GM19240 (cell line): ENCODE measurements around the gene SEC11C.
A peak's percentile ranks its signal among the peaks of the same experiment; 100 is the strongest.
"Not testable (repeated sequence)": the region's sequence is repeated elsewhere in the genome, so short reads cannot be mapped to it uniquely, and the experiment has no call there.

ENCODE experiments used
- DNase-seq: peaks from one replicate; pipeline ENCODE4 v3.0.0; 2011; ENCODE audit warnings: low spot score; ENCODE audit not compliant: insufficient read length

The SEC11C gene

DNA sequence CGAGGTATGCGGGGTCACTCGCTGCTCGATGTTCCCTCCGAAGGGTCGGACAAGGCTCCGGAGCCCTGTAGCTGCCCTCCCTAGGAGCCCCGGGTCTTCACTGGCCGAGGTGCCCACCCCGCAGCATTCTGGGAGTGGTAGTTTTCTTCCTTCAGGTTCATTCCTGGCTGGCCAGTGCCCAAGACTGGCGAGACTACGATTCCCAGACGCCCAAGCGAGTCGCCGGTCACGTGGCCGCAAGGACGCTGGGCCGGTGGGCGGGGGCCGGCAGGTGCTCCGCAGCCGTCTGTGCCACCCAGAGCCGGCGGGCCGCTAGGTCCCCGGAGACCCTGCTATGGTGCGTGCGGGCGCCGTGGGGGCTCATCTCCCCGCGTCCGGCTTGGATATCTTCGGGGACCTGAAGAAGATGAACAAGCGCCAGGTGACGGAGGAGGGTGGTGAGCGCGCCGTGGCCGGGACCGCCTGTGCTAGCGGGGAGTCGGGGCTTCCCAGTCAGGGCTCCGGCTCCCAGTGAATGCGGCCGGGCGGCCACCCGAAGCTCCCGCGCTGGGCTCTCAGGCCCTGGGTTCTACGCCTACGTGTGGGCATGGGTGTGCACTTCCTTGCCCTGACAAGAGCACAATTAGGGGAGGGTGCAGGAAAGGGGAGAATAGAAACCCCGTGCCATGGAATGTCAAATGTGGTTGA is at the start of gene SEC11C:
TSS of gene SEC11C (plus strand) at position 270 of the 687 bp plus-strand sequence. CDS start at position 335, 65 bp downstream.
- peak; percentile 82 for DNase-seq

DNA sequence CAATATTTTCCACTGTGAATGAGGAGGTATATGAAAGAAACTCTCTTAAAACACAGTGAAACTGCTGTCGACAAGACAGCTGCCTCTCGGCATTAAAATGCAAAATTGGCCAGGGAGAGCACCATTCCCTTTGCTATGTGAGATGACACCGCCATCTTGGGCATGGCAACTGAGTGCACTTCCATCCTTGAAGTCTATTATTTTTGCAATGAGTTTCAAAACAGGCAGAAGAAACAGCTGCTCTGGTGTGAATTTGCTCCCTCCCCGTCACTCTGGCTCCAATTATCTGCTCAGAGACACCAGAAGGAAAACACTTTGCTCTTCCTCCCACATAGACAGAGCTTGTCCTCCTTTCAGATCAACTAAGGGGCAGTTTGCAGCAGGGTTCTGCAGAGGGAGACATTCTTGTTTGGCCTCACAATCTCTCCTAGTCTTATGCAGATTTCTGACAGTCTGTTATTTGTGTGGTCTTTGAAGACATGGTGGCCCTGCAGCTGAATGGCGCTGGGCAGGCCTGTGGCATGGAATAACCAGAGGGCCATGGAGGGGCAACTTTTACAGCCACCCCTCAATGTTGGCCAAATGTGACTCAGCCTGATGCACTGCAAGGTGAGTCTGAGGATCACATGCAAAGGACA is 48.6 kb upstream of the SEC11C start:
- no peak for DNase-seq

DNA sequence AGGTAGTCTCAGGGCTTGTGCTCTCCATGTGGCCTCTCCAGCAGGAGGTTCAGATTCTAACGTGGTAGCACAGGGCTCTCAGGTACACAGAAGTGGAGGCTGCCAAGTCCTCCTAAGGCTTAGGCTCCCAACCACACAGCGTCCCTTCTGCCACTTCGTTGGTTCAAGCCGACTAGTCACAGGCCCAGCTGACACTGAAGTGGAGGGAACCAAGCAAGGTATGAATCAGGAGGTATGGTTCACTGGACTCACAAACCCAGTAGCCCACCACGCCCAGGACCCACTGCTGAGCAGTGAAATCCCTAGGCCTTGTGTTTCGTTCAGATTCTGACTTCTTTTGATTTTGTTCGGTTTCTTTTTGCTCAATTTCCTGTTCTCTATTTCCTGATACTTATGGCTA is 46.0 kb upstream of the SEC11C start:
- no peak for DNase-seq

DNA sequence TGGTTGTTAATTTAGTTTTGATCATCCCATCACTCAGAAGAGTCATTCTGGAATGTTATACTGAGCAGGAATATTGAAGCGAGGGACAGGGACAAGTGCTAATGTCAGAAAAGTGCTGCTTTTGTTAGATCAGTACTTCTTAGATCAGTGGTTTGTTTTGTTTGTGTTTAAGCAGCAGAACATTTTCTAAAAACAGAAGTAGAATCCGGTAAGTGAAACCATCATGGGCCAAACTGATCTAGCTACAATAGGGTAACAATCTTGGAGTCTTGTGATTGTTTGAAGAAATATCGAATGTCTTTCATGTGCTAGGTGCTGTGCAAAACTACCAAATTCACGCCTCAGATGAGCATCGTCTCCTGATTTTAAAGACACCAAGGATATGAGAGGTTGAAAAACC is 45.1 kb upstream of the SEC11C start:
- no peak for DNase-seq

DNA sequence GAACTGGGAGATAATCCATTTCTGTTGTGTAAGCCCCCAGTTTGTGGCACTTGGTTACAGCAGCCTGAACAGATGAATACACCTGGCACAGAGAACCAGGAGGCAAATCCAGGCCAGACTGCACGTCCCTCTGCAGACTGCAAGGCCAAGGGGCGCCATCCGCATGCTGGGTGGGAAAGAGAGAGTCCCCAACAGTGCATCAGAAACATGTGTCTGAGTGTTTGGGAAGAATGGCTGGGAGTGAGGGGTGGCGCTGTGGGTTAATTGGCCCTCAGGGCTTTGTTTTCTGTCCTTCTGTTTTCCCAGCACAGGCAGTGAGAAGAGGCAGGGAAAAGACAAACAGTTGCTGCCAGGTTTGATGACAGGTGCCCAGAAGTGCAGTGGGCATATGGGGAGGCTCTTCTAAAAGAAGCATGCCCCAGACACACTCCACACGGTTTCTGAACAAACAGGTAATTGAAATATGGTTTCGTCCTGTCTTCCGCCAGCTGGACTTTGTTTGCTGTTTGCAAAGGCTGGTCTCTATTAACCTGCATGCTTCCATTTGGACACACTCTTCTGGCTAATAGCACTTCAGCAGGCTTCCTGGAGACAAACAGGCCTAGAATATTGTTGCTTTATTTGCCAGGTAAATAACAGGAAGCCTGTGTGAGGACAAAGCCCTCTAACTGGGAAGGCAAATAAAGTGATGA is 43.4 kb upstream of the SEC11C start:
- DNase-seq, result no peak

DNA sequence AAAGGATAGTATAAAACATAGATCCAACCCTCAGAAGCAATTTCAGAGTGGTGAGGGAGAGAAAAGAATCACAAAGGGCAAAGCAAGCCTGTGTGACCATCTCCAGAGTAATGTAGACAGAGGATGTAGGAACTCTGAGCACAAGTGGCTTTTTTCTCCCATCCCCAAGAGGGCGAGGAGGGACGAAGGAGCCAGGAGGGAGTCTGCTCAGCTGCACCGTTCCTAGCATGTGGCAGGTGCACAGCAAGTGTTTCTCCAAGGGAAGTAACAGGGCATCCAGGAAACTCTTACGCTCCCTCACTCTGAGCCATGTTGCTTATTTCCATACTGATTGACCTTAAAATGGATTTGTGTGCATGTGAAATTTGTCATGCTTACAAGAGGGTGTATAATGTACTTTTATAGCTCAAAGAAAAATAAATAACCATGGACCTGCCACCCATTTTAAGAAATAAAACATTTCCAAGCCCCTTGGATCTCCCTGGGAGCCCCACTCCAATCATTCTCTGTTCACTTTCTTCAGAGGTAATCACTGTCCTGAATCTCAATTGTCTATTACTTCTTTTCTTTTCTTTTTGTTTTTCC is 37.8 kb upstream of the SEC11C start:
- DNase-seq, result no peak

DNA sequence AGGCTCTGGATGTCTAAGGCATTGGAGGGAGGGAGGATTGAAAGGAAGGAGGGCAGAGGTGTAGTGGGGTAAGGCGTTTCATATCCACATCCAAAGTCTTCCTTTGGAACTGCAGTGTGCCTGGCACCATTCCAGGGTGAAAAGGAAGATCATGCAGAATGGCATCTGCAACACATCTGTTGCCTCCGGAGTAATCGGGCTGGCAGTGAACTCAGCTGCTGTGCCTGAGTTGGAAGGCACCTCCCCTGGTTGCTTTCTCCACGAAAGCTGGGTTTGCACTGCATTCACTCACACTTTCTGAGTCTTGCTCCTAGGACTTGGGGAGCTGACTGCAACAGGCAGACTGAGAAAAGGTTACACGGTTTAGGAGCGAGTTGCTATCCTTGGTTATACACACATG is 30.3 kb upstream of the SEC11C start:
- no peak for DNase-seq

DNA sequence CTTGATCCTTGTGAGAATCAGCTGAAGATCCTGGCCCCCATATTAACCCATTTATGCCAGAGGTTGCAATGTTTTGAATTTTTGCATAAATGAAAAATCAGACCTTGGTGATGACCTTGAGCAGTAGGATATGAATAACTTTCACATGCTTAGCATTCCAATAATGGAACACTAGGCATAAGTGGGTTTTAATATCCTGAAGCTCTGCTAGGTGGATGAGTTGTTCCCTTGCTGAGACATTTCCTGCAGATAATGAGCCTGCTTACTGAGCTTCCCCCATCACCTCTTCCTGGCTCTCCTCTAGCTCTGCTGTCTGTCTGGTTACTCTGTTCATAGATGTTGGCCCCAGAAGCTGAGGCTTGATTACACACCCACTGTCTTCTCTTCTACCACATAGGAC is 25.5 kb upstream of the SEC11C start:
- no peak for DNase-seq

DNA sequence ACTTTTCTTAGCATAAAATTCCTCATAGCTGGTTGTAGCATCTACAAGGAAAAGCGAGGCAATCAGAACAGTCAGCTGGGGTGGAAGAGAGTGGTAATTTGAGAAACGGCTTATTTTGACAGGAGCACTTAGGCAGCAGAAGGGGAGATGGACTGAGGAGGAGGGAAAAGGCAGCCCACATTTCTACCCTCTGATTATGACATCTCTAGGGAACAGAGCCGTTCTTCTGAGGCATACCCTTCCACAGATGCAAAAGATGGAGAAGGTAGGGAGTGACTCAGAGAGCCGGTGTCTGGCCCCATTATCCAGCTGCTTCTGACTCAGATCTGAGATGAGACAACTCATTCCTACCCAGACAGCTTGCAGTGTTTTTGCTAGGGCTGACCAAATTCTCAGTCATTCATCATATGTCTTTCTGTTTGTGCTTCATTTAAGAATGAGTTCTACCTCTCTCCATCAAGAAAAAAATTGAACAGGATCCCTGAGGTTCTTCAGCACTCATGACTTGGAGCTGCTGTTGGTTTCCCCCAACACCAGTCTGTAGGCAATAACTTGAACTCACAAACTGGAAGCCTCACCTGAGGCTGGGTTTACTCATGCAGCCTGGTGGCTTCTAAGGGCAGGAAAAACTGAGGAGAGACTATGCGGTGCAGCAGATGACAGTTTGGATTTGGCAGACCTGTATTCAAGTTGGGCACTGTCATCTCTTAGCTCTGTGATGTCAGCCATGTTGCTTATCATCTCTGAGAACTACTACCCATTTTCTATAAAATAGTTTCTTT is 15.9 kb upstream of the SEC11C start:
- no peak for DNase-seq

DNA sequence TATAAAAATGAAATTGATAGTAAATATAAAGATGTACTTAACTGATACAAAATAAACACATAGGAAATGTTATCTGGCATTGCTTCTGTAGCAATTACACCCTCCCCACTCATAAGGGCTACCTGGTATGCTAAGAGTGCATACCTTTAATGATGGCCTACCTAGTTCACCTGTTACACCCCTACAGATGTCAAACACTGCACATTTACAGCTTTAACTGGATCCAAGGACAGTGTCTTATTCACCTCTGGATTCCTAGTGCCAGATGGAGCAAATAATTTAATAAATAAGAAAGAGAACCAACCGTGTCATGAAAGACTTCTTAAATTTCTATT is 15.3 kb upstream of the SEC11C start:
- no peak for DNase-seq

DNA sequence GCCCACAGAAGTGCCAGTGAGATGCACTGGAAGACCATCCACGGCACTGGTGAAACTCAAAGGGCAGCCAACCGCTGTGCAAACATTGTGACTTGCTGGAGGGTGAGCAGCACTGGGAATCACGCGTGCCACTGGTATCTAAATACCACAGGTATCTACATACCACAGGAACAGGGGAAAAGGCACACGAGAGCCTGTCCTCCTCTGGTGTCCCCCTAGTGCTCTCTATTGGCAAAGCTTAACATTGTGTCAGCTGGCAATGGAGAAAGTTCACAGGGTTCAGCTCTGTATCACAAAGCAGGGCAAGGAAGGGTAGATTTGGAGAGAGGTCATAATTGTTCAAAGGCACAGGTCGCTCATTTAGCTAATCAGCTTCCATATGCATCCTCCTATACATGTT is 12.6 kb upstream of the SEC11C start:
- DNase-seq, result no peak

DNA sequence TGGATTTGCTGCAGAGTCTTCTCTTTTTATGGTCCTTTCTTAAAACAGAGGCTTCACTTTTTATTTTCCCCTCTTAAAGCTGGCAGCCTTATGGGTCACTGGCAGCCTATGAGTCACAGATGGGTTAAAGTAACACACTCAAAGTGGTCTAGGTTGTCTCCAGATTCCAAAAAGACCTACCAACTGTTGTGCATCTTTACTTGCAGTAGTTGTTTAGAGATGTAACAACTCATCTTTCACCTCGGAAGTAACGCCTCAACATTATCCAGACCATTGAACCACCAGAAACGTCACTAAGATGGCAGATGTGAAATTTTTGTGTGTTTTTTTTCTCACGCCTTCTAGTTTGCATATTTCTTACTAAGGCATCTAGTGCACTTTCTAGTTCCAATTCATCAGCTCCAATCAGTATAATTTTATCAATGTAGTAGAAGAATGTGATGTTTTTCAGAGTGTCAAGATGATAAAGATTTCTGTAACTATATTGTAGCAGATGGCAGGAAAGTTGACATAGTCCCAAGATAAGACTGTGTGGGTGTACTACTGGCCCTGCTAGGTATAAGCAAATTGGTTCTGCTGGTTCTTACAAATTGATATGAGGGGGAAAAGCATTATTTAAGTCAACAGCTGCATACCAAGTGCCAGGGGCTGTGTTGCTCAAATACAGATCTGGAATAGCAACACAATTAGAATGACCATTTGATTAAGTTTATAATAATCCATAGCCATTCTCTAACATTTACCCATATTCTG is 9.6 kb upstream of the SEC11C start:
- no peak for DNase-seq

DNA sequence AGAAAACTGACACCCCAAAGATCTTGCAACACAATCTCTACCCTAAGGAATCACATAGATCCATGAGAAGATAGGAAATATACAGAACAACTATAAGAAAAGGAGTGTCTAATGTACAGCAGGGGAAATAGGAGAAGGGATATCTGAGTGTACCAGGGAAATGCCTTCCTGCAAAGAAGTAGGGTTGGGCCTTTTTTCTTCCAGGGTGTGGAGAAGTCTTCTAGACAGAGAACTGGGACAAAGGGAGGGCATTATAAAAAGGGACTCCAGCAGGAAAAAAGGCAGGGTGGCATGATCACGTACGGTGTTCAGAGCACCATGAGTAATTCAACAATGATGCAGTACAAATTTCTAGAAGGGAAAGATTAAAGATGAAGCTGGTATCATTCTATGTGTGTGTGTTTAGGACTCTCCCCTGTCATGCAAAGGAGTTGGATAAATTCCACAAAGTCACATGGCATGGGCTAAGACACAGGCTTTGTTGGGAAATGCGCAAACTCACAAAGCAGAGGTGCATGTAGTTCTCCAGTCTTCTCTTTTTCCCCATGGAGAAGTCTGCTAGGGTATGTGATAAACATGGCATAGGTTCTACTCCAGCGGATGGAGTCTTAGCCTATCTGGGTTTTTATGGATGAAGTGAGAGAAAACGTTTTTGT is 6.7 kb upstream of the SEC11C start:
- no peak for DNase-seq

DNA sequence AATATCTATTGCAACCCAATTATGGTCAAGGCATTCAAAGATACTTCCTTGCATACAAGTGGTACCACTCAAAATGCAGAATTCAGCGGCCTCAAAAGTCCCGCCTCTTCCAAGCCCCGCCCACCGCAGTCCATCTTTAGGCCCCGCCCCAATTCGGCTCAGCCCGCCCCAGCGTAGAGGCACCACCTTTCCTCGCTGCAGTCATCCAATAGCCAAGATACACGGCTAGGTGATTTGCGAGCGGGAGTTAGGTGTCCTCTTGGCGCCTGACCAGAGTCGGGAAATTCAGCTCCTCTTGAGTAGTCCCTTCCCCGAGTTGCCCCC is 431 bp upstream of the SEC11C start:
- DNase-seq, result peak; percentile 95

DNA sequence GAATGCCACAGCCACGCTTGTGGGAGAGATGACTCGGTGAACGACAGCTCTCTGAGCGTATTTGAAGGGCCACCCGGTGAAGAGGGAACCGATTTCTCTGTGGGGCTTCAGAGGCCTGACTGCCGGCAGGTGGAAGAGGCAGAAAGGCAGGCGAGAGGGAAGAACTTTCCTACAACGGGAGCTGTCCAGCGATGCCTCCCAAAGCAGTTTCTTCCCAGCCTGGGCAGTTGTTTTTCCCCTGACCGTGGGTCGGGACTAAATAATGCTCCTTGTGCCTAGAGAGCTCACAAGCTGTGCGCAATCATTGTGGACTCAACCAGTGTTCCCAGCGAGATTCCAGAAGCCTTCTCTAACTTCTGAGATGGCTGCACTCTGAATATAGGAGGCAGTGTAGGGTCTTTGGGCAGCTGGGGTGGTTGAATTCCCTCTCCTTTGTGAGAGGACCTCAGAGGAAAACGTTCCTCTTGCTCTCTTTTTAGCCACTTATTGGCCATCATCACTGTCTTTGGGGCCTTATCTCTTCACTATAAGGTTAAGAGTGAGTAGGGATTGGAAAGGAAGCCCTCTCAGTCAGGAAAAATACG is 710 bp downstream of the SEC11C start:
- no peak for DNase-seq

DNA sequence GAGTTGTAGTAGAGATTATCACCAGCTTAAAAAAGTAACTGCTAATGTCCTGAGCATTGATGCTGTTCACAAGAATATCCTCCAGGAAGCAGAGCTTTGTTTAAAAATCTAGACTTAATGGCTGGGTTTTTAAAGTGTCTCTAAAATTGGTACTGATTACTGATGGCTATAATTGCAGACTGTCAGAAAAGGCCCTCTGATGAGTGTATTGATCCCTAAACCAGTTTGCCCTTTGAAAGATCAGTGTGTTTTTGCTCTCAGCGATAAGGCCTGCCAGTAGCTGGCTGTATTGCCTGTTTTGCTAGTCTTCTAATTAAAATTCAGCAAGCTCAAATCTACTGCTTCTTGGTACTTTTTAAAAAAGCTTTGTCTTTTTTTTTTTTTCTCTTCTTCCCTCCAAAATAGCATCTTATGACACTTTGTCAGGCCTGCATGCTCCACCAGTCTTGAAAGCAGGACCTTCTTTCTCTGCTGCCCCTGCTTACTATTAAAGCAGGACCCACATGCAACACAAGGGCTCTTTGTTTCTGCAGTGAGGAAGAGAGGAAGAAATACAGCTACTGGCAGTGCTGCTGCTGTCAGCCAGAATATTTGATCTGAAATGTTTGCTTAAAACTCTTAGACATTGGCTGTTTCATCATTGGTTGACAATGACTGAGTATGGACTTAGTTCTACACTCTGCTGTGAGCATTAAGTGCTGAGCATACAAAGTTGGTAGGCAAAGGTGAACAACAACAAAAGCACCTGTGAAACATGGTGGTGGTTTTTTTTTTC is 1.8 kb downstream of the SEC11C start:
- DNase-seq, result no peak

DNA sequence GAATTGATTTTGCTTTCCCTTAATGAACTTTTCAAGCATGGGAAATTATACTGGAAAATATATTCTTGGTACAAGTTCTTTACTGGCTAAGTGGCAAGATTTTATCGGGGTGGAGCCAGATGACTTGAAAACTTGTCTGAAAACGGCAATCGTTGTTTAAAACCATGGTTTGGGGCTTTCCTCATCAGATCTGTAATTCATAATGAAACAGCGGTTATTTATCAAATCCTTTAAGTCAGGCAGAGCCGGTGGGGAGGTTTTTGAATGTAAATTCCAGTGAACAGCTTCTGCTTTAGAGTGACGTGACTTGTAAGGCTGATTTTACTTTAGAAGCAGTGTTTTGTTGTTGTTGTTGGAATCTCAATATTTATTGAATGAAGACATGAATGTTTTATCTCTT is 2.6 kb downstream of the SEC11C start:
- no peak for DNase-seq

DNA sequence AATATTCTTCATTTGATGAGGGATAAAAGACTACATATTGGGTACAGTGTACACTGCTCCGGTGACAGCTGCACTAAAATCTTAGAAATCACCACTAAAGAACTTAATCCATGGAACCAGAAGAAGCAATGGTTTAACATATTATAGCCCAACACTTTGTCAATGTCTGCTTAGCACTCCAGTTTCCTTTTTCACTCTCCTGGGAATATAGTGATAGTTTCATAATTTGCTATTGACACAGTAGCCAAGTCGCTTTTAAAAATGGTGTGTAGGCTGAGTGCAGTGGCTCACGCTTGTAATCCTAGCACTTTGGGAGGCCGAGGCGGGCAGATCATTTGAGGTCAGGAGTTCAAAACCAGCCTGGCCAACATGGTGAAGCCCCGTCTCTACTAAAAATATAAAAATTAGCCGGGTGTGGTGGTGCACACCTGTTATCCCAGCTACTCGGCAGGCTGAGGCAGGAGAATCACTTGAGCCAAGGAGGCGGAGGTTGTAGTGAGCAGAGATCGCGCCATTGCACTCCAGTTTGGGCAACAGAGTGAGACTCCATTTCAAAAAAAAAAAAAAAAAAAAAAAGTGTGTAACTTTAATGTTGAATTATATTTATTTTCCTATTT is 3.2 kb downstream of the SEC11C start:
- DNase-seq, result not testable (repeated sequence)

DNA sequence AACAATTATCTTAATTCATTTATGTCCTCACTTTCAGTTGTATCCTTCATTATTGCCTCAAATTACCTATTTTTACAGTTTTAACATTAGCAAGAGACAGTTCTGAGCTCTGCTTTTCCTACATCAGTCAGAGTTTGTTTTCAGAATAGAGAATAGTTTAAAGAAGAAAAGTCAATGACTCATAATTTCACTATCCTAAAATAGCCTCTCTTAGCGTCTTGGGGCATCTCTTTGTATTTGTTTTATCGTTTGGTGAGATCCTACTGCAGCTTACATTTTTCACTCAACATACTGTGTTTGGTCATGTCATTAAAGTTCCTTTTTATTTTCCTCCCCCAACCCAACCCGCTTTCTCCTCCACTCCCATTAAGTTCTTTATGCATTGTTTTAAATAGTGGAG is 3.8 kb downstream of the SEC11C start:
- no peak for DNase-seq
